K562 (cell line): ENCODE measurements around the gene BMPER. TPM values are rescaled to one million over a fixed set of nuclear protein-coding genes. Genes with fewer than 3 reads are reported as not detected.

Experiments
- ATAC-seq: fragments of 200-7000 bp; cut with Tn5 transposase; 3 replicates; pipeline ENCODE4 v1.9.1; 2020; ENCODE audit warnings: moderate library complexity
- BruUV-seq: library from RNA; stranded (reverse); fragments of 400-500 nt; replicated peaks from 2 replicates; lab custom pipeline; 2021; lab: Mats Ljungman, UMichigan
- CTCF ChIA-PET: fragments of 300-600 bp; formaldehyde crosslinking; extraction: SDS; loops from one replicate; lab custom pipeline; 2021; ENCODE audit warnings: low intra/inter-chr PET ratio; lab: Yijun Ruan, JAX
- POLR2A ChIA-PET: fragments of 300-600, 350-650 bp; sonication (Branson Sonifier 250); formaldehyde crosslinking; extraction: SDS; loops from one replicate; lab custom pipeline; 2021; ENCODE audit warnings: antibody characterized with exemption, inconsistent platforms; lab: Yijun Ruan, JAX
- DNase-seq, 4 experiments: peaks; one replicate each; pipeline versions ENCODE4 v3.0.0 to v3.0.0-alpha.2; 2011 to 2018; ENCODE audit warnings: low spot score in 3 of 4, mixed read lengths in 3 of 4; ENCODE audit errors: extremely low read depth in 1 of 4
- FAIRE-seq: peaks from 2 replicates; lab custom pipeline; 2011; peaks lifted over from hg19 to GRCh38; lab: Jason Lieb, UNC
- H2AFZ ChIP-seq: 2 replicates; pipeline ENCODE4 v1.6.0; 2011; ENCODE audit warnings: low read depth, low read length, control low read depth, inconsistent platforms
- H3K27ac ChIP-seq: fragments of 200-600 bp; 3 replicates; pipeline ENCODE4 v1.8.0; 2011; ENCODE audit warnings: low read depth, mild to moderate bottlenecking, control low read depth, inconsistent platforms, low read length, moderate library complexity, mixed read lengths; ENCODE audit errors: extremely low read depth
- H3K27me3 ChIP-seq, 2 experiments: fragments of 300-600 bp in 1 of 2; 2 replicates in 1 of 2; 3 replicates in 1 of 2; pipeline versions ENCODE4 v1.6.0 to v1.8.0; 2011; ENCODE audit warnings: inconsistent platforms in 2 of 2, low read length in 2 of 2, mild to moderate bottlenecking in 1 of 2, mixed read lengths in 1 of 2, moderate library complexity in 1 of 2; ENCODE audit not compliant: control insufficient read depth in 2 of 2, insufficient read depth in 2 of 2
- H3K36me3 ChIP-seq: fragments of 300-600 bp; 3 replicates; pipeline ENCODE4 v1.8.0; 2011; ENCODE audit warnings: mild to moderate bottlenecking, low read length, inconsistent platforms; ENCODE audit not compliant: control insufficient read depth, insufficient read depth
- H3K4me1 ChIP-seq, 2 experiments: fragments of 200-600 bp in 1 of 2; replicated peaks in 1 of 2; 2 replicates in 1 of 2; 3 replicates in 1 of 2; pipeline versions ENCODE4 v1.5.1 to v1.8.0; 2011; ENCODE audit warnings: inconsistent platforms in 2 of 2, low read length in 2 of 2, mild to moderate bottlenecking in 1 of 2, mixed read lengths in 1 of 2, moderate library complexity in 1 of 2; ENCODE audit not compliant: control insufficient read depth in 2 of 2, insufficient read depth in 2 of 2
- H3K4me2 ChIP-seq: 2 replicates; pipeline ENCODE4 v1.6.1; 2011; ENCODE audit warnings: low read length, control low read depth, inconsistent platforms, mixed read lengths; ENCODE audit not compliant: insufficient read depth
- H3K4me3 ChIP-seq: fragments of 200-600 bp; sonication (generic), shearing (Covaris generic); 2 replicates; pipeline ENCODE4 v1.5.1; 2016; ENCODE audit warnings: control low read depth, inconsistent platforms
- H3K79me2 ChIP-seq: fragments of 200-600 bp; 3 replicates; pipeline ENCODE4 v1.8.0; 2011; ENCODE audit warnings: low read length, inconsistent platforms; ENCODE audit not compliant: control insufficient read depth, insufficient read depth
- H3K9ac ChIP-seq, 2 experiments: 2 replicates each; pipeline versions ENCODE4 v1.6.0 to v1.6.1; 2011; ENCODE audit warnings: low read depth in 2 of 2, low read length in 2 of 2, control low read depth in 1 of 2, inconsistent platforms in 1 of 2, mild to moderate bottlenecking in 1 of 2, mixed read lengths in 1 of 2; ENCODE audit not compliant: insufficient read depth in 1 of 2
- H3K9me1 ChIP-seq: one replicate; pipeline ENCODE4 v1.6.0; 2011; ENCODE audit warnings: inconsistent platforms, mild to moderate bottlenecking, low read length, moderate library complexity; ENCODE audit not compliant: control insufficient read depth, insufficient read depth
- H3K9me3 ChIP-seq: replicated peaks from 2 replicates; pipeline ENCODE4 v1.5.1; 2011; ENCODE audit warnings: low read depth, low read length, inconsistent platforms; ENCODE audit not compliant: control insufficient read depth, insufficient read depth
- H4K20me1 ChIP-seq: replicated peaks from 2 replicates; pipeline ENCODE4 v1.6.1; 2011; ENCODE audit warnings: low read length, inconsistent platforms, mixed read lengths; ENCODE audit not compliant: control insufficient read depth, insufficient read depth
- ARNT ChIP-seq, 2 experiments: fragments of 450-650 bp; IDR thresholded peaks; 2 replicates each; pipeline ENCODE4 v1.6.1; 2016; ENCODE audit warnings: mild to moderate bottlenecking in 1 of 2
- ESRRB ChIP-seq: fragments of 250-450 bp; sonication (Bioruptor Pico); IDR thresholded peaks from 2 replicates; pipeline ENCODE4 v1.5.0; 2020; ENCODE audit warnings: mild to moderate bottlenecking, moderate library complexity, borderline replicate concordance
- FOXK1 ChIP-seq: sonication (generic); formaldehyde crosslinking; IDR thresholded peaks from 2 replicates; pipeline ENCODE4 v1.8.0; 2022; ENCODE audit warnings: missing genetic modification reagents, mild to moderate bottlenecking, borderline replicate concordance
- HINFP ChIP-seq: fragments of 450-650 bp; conservative IDR thresholded peaks from 2 replicates; pipeline ENCODE4 v1.6.1; 2016; ENCODE audit warnings: missing genetic modification characterization, low read depth, mild to moderate bottlenecking, control low read depth, missing compliant biosample characterization
- KAT2B ChIP-seq: IDR thresholded peaks from one replicate; pipeline ENCODE4 v1.6.1; 2012; ENCODE audit warnings: low read depth, mild to moderate bottlenecking, control low read depth, inconsistent platforms, low read length, moderate library complexity
- MTA2 ChIP-seq: fragments of 450-650 bp; IDR thresholded peaks from 2 replicates; pipeline ENCODE4 v1.6.1; 2016; ENCODE audit warnings: low read depth
- MTF1 ChIP-seq: fragments of 250-450 bp; sonication (Bioruptor Pico); IDR thresholded peaks from 2 replicates; pipeline ENCODE4 v1.9.0; 2021; ENCODE audit warnings: moderate library complexity, mild to moderate bottlenecking, inconsistent platforms, borderline replicate concordance
- POLR2G ChIP-seq: fragments of 200-400 bp; formaldehyde crosslinking; IDR thresholded peaks from 2 replicates; pipeline ENCODE4 v1.6.1; 2017; ENCODE audit warnings: low read depth, mild to moderate bottlenecking, antibody characterized with exemption, low read length, moderate library complexity
- SIRT6 ChIP-seq: IDR thresholded peaks from one replicate; pipeline ENCODE4 v1.6.1; 2012; ENCODE audit warnings: low read depth, mild to moderate bottlenecking, control low read depth, inconsistent platforms, low read length, moderate library complexity
- ZBTB17 ChIP-seq: fragments of 450-650 bp; formaldehyde crosslinking; IDR thresholded peaks from 2 replicates; pipeline ENCODE4 v1.4.0; 2020; ENCODE audit warnings: mild to moderate bottlenecking
- WGBS: fragments of 100-300 bp; shearing (Covaris generic); methylation state at CpG from one replicate; pipeline ENCODE4 v1.1.6; 2016; ENCODE audit warnings: low coverage, mixed read lengths; ENCODE audit not compliant: insufficient coverage; ENCODE audit errors: missing lambda C conversion rate; 5-methylcytosine and 5-hydroxymethylcytosine counted together
- in situ Hi-C: fragments of 300-500 bp; cut with MboI; formaldehyde crosslinking; loops from 4 replicates; pipeline ENCODE4 v1.15.0; 2018; ENCODE audit warnings: inconsistent platforms, mixed read lengths
- intact Hi-C: fragments of 100-400 bp; cut with micrococcal nuclease; formaldehyde crosslinking; loops from 2 replicates; pipeline ENCODE4 v1.14.2; 2022
- polyA plus RNA-seq, 8 experiments: library from polyadenylated mRNA; depleted of rRNA in 4 of 8; stranded (reverse) in 5 of 8; unstranded in 3 of 8; fragments of >200 nt; fragmentation: Nextera tagmentation in 2 of 8; fragmentation: Illumina TruSeq in 1 of 8; extraction: Ambion mirVana in 2 of 8; extraction: Trizol in 1 of 8; gene quantifications; 2 replicates each; pipeline versions ENCODE4 v1.2.1 to v1.2.3, GENCODE V29; 2011 to 2014; ENCODE audit warnings: inconsistent platforms in 1 of 8, missing spikeins in 1 of 8
- total RNA-seq, 7 experiments: library from RNA; depleted of rRNA in 6 of 7; stranded (reverse); fragments of >200 nt in 6 of 7; fragmentation: Illumina TruSeq in 2 of 7; extraction: Trizol in 2 of 7; gene quantifications; 2 replicates each; pipeline versions ENCODE4 v1.2.1 to v1.2.3, GENCODE V29; 2011 to 2021; ENCODE audit warnings: low replicate concordance in 1 of 7
- TF ChIP-seq, protein P1 (sequence below): fragments of 250-450 bp; sonication (Bioruptor Pico); IDR thresholded peaks from 2 replicates; pipeline ENCODE4 v1.5.0; 2021; ENCODE audit warnings: mild to moderate bottlenecking, borderline replicate concordance

The BMPER gene
- total and polyA plus RNA-seq, 9 of the 15 experiments (the other 6 are each of a cell fraction or from before 2014, with no cell fraction given) = not detected

DNA sequence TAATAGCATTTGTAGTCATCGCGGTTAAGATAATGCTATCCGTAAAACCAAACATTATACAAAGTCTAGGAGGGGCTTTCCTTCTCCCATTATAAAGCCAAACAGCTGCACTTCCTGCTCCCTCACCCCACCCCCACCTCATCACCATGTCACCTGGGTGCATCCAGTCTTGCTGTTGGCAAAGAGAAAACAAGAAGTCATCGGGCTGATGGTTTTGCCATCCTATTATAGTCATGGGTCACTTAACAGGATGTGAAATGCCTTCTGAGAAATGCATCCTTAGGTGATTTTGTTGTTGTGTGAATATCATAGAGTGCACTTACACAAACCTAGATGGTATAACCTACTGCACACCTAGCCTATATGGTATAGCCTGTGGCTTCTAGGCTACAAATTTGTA lies 157.0 kb downstream of the BMPER start:
- no peak for TF ChIP-seq POLR2G
- no peak for TF ChIP-seq FOXK1
- TF ChIP-seq ARNT (IDR thresholded peaks at IDR 0.05) = no peak
- no peak for TF ChIP-seq HINFP
- TF ChIP-seq SIRT6 = no peak
- no peak for TF ChIP-seq MTA2
- TF ChIP-seq KAT2B = no peak
- no peak for TF ChIP-seq MTF1 (CRISPR knock-in tag)
- TF ChIP-seq ESRRB (CRISPR knock-in tag) = no peak
- TF ChIP-seq, protein P1, sequence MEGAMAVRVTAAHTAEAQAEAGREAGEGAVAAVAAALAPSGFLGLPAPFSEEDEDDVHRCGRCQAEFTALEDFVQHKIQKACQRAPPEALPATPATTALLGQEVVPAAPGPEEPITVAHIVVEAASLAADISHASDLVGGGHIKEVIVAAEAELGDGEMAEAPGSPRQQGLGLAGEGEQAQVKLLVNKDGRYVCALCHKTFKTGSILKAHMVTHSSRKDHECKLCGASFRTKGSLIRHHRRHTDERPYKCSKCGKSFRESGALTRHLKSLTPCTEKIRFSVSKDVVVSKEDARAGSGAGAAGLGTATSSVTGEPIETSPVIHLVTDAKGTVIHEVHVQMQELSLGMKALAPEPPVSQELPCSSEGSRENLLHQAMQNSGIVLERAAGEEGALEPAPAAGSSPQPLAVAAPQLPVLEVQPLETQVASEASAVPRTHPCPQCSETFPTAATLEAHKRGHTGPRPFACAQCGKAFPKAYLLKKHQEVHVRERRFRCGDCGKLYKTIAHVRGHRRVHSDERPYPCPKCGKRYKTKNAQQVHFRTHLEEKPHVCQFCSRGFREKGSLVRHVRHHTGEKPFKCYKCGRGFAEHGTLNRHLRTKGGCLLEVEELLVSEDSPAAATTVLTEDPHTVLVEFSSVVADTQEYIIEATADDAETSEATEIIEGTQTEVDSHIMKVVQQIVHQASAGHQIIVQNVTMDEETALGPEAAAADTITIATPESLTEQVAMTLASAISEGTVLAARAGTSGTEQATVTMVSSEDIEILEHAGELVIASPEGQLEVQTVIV = no peak
- no peak for TF ChIP-seq ZBTB17 (CRISPR knock-in tag)
- intact Hi-C loops = no loop called here
- no TSS peak for BruUV-seq

More for the DNA sequence above, 157.0 kb downstream of the BMPER start:
- Histone ChIP-seq H3K36me3 (no peaks in the 10 kb centered on the region), H4K20me1 (no peaks in the 10 kb centered on the region), H3K27me3 (no peaks in the 10 kb centered on the region), H3K9ac (no peak overlapping the region), H3K9me3 (no peaks in the 10 kb centered on the region), H3K4me1 (no peaks in the 10 kb centered on the region), H3K4me3 (no peak overlapping the region), H3K79me2 (no peaks in the 10 kb centered on the region), H3K4me2 (no peak overlapping the region), H3K9me1 (no peaks in the 10 kb centered on the region), H3K27ac (no peak overlapping the region), H2AFZ (no peak overlapping the region)
- DNase-seq = no peak
- ChIA-PET CTCF (no interaction called here), POLR2A (no interaction called here)
- ATAC-seq = no peak
- in situ Hi-C loops = no loop called here
- 4% methylated on average over 4 of the region's 4 CpGs for WGBS
- no peak for FAIRE-seq
